DLD1 (cell line): Measurements from ENCODE around the gene RAD54L2.
"Not testable (repeated sequence)": the region's sequence is repeated elsewhere in the genome, so short reads cannot be mapped to it uniquely, and the experiment has no call there.

Experiments
- in situ Hi-C: cut with HindIII; loops from 2 replicates; pipeline ENCODE4 v1.10.0; 2017; ENCODE audit warnings: low sequenced_read_pairs

RAD54L2 gene

GRCh38 chr3:51538459-51539290 lies at the start of gene RAD54L2:
Gene RAD54L2, plus strand, starts transcription at chr3:51538719. Its CDS starts 51,702 bp downstream, at chr3:51590421.
- in situ Hi-C loops, result no loop called here

GRCh38 chr3:51498876-51499738 lies 39.4 kb upstream of the RAD54L2 start:
- in situ Hi-C loops, result no loop called here

GRCh38 chr3:51500632-51501131 lies 37.8 kb upstream of the RAD54L2 start:
- in situ Hi-C loops, result no loop called here

- in situ Hi-C loops, result no loop called here
Observed at GRCh38 chr3:51501833-51502561, 36.5 kb upstream of the RAD54L2 start.

- in situ Hi-C loops, result no loop called here
Observed at GRCh38 chr3:51502562-51502910, 36.0 kb upstream of the RAD54L2 start.

GRCh38 chr3:51503007-51503406 lies 35.5 kb upstream of the RAD54L2 start:
- in situ Hi-C loops, result no loop called here

- in situ Hi-C loops, result no loop called here
Observed at GRCh38 chr3:51508255-51508654, 30.3 kb upstream of the RAD54L2 start.

GRCh38 chr3:51510996-51511395 lies 27.5 kb upstream of the RAD54L2 start:
- in situ Hi-C loops, result no loop called here

GRCh38 chr3:51514210-51514609 lies 24.3 kb upstream of the RAD54L2 start:
- in situ Hi-C loops, result no loop called here

GRCh38 chr3:51519848-51520247 lies 18.7 kb upstream of the RAD54L2 start:
- in situ Hi-C loops, result no loop called here

GRCh38 chr3:51520906-51521730 lies 17.4 kb upstream of the RAD54L2 start:
- in situ Hi-C loops, result not testable (repeated sequence)

GRCh38 chr3:51522273-51522962 lies 16.1 kb upstream of the RAD54L2 start:
- in situ Hi-C loops, result no loop called here

- in situ Hi-C loops, result not testable (repeated sequence)
Observed at GRCh38 chr3:51524874-51525273, 13.6 kb upstream of the RAD54L2 start.

GRCh38 chr3:51530485-51530884 lies 8.0 kb upstream of the RAD54L2 start:
- in situ Hi-C loops, result no loop called here

- in situ Hi-C loops, result no loop called here
Observed at GRCh38 chr3:51535146-51536019, 3.1 kb upstream of the RAD54L2 start.

GRCh38 chr3:51537631-51538030 lies 888 bp upstream of the RAD54L2 start:
- in situ Hi-C loops, result not testable (repeated sequence)

GRCh38 chr3:51538115-51538458 lies 432 bp upstream of the RAD54L2 start:
- in situ Hi-C loops, result no loop called here

- in situ Hi-C loops, result no loop called here
Observed at GRCh38 chr3:51539291-51539941, 897 bp downstream of the RAD54L2 start.
